NCI-H2107 treated with DMSO at 0.1 percent for 48 hours (cell line): ENCODE measurements around the gene TXNL4B.

Experiments used
- DNase-seq: peaks from one replicate; lab custom pipeline; 2025; ENCODE audit not compliant: unreplicated experiment; lab: John Stamatoyannopoulos, UW

TXNL4B gene

DNA sequence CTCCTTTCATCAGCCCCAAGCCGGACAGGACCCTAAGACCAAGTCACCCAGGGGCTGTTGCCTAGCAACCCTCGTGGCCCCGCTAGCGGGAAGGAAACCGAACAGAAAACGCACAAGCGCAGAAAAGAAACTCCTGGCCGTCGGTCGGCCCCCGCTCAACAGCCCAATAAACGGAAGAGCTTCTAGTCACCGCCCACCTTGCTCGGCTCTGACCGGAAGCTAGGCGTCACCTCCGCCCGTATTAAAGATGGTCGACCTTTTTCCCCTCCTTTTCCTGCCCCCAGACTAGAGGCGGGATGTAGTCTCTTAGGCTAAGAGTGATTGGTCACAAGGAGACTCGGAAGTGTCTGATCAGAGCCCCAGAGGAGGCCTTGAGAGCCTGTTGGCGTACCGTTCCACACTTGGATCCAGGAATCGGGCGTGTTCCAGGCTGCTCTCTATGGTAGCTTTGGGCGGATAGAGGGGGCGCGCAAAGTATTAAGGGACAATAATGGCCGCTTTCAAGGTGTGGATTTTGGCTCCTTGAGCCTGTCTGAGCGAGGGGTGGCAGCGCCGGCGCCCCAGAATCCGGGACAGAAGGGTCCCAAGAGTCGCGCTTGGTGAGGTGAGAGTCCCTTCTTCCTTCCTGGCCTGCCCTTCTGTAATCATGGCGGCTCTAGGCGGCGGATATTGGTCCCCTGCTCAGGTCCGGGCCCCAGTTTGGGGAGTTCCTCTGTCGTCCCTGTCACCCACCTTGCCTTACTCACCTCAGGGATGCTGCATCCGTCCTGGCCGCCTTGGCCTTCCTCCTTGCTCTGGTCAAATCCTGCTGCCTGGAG, at the start of gene TXNL4B, which contains the start of gene DHX38:
TXNL4B (minus strand) TSS at position 173 of the 818 bp plus-strand sequence. CDS start 2,871 bp downstream, outside the sequence.
DHX38 (plus strand) TSS at position 400 of the 818 bp plus-strand sequence. CDS start 2,311 bp downstream, outside the sequence.
- peak; percentile 98 for DNase-seq

DNA sequence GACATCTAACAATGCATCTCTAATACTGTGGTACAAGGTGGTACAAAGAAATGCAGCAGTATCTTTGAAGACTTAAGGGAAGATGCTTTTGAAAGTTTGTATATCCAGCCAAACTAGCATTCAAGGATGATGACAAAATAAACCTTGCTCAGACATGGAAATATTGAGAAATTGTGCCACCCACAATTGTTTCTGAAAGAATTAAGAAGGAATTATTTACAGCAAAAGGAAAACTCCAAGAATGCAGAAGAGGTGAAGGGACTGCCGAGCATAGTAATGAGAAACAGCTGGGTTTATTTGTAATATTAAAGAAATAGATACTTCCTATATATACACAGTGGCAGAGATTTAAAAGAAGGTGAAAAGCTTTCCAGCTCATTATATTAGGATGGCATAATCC, 49.1 kb upstream of the TXNL4B start:
- no peak for DNase-seq

DNA sequence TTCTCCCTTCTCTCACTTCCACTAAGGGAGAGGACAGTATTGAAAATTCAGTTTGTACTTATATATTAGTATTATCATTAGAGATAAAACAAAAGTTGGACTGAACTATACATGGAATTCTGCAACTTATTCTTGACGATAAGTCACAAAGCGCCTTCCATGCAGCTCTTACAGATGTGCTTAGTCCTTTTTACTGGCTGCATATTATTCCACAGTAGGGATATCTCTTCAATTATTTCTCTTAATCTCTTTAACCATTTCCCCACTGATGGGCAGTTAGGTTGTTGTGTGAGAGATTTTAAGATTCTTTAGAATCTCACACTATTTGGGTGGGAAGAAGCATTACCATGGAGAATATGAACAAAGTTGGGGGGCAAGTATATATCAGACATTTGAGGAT, 46.5 kb upstream of the TXNL4B start:
- DNase-seq = no peak

DNA sequence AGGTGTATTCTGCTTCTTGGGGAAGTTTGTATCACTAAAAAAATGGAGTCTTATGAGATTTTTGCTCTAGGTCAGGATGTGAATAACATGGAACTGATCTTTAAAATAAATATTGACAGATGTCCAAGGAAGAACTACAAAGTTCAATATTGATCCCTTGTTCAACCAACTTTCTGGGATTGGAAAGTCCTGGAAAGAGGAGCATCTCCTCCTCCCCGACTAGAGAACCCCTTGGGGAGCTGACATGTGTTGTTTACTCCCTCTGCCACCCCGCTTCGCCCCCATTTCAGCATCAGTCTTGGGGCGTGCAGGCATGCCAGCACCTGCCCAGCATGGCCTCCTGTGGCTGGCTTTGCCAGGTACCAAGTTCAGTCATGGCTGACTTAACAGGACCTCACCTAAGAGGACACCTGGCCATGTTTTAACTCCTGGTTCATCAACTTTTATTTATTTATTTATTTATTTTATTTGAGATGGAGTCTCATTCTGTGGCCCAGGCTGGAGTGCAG, 44.7 kb upstream of the TXNL4B start:
- DNase-seq = no peak

DNA sequence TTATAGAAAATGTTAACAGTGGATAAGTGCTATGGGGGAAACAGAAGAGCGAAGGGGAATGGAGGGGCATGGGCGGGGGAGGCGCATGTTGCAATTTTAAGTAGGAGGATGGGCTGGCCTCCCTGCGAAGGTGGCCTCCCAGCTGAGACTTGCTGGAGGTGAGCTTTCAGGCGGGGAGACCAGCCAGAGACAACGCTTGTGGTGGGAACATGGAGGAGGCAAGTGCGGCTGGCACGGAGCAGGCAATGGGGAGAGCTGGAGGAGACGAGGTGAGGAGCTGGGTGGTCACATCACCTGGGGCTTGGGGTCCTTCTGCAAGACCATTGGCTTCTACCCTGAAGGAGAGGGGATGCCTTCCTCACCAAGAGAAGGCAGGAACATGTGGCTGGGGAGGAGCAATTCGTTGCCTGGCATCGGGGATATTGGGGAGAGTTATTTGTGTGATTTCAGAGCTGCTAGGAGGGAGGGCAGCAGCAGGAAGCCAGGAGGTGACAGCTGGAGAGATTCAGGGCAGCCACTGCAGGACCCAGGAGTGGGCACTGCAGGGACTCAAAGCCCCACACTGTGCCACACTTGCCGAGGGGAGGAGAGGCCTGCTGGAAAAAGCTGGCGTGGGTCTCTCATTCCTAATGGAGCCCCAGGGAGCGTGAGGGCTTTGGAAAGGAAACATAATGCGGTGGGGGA, 44.1 kb upstream of the TXNL4B start:
- no peak for DNase-seq

DNA sequence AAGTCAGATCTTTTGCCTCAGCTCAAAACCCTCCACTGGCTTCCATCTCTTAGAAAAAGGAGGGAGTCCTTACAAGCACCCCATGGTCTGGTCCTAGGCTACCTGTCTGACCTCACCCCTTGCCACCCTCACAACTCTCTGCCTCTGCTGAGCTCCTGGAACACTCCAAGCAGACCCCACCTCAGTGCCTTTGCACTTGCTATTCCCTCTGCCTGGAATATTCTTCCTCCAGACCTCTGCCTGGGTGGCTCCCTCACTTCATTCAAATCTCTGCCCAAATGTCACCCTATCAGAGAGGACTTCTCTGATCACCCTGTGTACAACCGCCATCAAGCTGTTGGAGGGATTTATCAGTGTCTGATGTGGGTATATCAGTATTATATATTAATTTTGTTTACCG, 41.1 kb upstream of the TXNL4B start:
- no peak for DNase-seq

DNA sequence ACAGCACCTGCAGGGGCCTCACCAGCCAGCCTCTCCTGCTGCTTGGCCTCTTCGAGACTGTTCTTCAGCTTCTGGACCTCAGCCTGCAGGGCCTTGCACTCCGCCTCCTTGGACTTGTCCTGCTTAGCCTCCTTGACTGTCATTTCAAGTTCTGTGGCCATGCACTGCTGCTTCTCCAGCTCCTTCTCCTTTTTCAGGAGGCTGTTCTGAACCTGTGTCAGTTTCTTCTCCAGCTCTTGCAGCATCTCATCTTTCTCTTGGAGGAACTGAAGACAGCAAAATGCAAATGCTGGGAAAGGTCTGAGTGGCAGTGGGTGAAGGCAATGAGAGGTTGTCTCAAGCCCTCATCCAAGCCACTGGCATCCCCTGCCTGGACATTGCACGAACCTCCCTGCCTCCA, 39.3 kb upstream of the TXNL4B start:
- no peak for DNase-seq

DNA sequence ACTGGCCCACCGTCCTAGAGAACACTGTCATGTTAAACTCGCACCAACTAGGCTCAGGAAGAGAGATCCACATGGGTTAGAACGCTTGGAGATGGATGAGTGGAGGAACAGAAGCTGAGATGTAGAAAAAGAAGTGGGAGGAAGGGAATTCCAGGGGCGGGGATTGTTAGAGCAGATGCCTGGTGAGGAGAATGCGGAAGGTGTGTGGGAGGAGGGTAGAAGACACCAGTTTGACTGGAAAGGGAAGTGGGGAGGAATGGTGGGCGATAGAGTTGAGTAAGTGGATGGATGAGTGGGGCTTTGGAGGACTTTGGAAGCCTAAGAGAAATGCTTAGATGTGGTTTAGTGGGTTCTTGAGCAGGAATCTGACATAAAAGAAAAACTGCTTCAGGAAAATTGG, 37.6 kb upstream of the TXNL4B start:
- no peak for DNase-seq

DNA sequence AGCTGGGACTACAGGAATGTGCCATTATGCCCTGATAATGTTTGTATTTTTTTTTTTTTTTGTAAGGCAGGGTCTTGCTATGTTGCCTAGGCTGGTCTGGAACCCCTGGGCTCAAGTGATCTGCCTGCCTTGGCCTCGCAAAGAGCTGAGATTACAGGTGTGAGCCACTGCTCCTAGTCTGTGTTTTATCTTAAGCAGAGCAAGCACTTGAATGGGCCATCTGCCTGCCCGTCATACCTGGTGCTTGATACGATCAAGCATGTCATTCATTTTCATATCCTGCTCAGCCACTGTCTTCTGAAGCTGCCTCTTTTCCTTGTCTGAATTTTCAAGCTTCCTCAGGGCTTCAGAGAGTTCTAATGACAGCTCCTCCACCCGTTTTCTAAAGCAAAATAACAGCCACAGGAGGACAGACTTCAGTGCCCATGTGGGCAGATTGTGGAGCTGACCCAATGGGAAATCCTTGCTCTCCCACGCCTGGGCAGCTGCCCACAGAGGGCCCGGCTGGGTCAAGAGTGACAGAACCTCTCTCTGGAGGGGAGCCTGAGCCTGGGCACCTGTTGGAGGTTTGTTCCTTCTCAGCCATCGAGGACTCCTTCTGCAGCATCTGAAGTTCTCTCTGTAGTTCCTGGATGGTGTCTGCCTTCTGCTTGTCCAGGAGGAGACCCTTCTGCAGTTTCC, 36.7 kb upstream of the TXNL4B start:
- DNase-seq = no peak

DNA sequence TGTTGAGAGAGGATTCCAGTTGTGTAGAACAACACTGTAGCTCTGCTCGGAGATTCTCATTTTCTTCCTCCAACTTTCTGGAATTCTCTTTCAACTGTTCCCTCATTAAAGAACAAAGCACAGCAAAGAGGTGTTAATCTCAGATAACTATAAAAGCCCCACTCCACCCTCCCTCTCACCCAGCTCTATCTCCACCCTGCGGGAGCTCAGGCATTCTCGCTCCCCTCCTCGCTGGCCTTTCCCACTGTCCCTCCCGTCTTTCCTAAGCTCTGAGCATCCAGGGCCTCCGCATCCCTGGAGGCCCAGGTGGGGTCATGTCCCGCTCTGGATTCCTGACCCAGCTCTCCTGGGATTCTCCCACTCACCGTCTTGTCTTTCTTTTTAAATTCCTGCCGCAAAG, 35.3 kb upstream of the TXNL4B start:
- DNase-seq = no peak

DNA sequence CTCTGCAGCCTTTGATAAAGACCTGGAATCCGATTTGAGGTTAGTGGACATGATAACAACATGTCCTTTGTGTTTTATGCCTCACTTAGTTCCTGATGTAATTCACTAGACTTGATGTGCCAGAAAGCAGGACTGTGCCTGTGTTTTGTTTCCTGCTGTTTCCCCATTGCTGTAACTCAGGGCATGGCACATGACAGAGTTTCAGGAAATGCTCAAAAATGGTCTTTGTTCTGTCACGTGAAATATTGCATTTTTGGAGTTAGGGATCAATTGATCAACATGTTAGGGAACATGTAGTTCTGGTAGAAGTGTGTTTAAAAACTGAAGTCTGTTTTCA, 33.0 kb upstream of the TXNL4B start:
- DNase-seq = no peak

DNA sequence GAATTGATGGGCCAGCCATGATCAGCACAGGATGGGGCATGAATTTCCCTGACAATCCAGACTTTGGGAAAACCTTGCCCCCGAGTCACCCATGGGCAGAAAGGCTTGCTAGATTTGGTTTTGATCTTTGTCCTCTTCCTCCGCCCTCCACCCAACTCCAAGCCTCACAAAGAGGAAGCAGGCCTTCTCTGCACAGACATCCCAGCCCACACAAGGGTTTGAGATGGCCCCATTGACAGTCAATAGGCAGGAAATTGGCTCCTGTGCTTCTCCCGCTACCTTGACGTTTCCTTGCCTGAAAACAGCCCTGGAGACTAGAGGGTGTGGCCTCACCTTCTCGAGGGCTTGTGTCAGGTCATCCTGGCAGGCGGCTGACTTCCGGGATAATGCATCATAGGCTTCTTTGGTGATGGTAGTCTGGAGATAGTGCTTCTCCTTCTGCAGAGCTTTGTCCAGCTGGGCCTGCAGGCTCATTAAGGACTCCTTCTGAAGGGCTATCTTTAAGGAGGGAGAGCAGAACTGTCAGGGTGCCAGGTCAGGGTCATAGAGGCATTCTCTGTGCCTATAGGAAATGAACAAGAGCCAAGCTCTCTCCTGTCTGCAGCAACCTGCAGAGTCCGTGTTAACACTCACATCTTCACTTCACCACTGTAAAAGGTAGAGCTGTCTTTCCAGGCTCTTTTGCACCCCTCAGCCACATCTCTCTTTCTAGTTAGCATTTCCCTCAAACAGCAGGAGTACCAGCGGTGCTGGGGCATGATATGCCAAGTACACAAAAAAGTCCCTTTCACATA, 32.4 kb upstream of the TXNL4B start:
- no peak for DNase-seq

DNA sequence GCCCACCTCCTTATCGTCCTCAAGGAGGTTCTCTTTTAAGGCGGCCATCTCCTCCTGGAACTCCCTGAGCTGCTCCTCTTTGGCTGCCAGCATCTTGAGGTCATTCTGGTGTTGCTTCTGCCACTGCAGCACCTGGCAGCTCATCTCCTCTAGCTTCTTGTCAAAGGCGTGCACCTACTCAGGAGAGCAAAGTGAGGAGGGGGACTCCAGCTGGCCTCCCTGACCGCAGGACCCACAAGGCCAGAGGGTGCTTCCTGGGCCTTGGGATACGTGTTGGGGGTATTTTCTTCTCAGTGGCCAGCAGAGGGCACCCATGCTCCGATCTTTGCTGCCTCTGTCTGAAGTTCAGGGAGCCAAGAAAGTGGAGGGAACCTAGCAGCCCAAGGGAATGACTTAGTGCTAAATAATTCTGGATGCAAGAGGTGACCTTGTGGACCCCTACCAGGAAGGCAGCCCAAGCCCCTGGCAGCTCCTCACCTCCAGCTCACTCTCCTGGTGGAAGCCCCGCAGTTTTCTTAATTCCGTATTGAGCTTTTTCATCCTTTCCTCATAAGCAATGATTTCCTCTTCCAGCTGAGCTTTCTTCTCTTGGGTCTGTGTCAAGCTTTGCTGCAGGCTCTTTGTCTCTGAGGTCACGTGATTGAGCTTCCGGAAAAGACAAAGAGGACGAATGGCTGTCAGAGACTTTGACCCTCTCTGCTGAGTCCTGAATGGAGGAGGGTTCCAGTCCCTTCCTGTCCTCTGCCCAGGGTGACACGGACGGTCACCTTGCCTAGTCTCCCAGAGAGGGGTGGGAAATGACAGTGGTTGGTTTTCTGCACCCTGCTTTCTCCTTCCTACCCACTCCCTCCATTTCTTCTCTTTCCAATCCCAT, 31.6 kb upstream of the TXNL4B start:
- DNase-seq = peak; percentile 72

DNA sequence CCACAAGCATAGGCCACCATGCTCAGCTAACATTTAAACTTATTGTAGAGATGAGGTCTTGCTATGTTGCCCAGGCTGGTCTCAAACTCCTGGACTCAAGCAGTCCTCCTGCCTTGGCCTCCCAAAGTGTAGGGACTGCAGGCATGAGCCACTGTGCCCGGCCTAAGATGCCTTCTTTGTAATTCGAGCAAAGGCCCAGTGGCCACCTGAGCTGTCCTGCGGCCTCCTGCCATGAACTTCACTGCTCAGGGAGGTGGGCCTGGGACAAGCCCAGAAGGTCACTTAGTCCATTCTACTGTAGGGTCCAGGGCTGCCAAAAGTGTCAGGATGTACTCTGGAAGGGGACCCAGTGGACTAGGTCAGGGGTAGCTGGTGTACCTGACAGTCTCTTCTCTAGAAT, 30.7 kb upstream of the TXNL4B start:
- DNase-seq = no peak

DNA sequence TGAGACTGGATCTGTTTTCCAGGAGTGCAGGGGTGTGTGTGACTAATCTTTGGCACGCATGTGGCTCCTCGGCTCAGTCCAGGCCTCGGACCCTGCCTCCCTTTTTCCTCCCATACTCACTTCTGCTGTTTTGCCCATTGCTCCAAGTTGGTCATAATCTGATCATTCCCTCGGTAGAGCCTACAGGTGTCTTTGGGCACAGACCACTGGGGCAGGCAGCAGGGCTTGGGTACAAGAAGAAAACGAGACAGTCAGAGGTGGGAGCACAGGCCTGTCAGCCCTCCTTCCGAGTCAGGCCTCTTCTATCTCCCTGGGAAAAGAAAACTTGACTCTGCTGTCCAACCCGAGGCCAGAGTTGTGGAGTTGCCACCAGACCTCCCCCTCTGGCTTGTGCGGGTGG, 30.0 kb upstream of the TXNL4B start:
- DNase-seq = no peak

DNA sequence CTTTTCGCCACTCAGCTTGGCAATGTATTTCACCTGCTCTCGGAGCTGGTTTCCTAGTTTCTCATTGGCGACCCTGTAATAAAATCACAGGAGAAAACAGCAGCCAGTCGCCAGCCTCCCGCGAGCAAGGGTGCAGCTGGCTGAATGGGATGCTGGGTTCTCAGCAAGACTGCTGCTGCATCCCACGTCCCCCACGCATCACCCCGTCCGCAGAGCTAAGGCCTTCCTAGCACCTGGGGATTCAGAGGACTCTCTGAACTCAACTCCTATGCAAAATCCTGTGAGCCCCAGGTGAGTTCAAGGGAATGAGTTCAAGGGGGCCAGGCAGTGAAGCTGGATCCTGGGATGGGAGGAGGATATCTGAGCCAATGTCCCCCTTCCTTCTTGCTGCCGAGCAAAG, 29.5 kb upstream of the TXNL4B start:
- no peak for DNase-seq

DNA sequence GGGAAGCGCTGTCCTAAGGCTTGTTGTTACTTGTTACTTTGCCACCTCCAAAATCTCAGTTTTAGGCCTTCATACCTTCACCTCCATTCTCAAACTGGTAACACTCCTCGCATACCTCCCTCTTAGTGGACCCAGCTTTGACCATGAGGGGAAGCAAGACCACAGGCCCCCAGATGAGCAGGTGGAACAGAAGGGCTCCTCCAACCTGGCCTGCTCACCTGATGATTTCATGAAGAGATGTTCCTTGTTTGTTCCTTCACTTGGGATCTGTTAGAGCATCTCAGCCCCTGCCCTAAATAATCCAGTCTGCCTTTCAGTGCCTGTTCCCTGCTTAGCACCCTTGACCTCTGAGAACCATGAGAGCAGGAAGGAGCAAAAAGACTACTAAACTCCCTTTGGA, 28.9 kb upstream of the TXNL4B start:
- no peak for DNase-seq

DNA sequence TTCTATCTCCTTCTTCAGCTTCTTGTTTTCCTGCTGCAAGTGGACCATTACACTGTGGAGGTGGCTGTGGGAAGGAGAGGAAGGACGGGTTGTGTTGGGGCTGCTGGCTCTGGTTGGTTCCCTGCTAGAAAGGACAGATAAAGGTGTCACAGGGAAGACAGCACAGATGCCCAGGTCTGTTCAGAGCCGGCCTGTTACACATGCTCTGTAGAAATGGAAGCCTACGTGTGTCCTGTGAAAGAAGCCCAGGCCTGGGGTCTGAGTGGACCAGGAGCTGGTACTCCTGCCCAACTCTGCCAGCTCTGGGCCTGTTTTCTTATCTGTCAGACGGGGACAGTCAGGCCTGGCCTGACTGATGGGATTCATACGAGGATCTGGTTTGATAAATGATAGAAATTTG, 26.6 kb upstream of the TXNL4B start:
- DNase-seq = no peak

DNA sequence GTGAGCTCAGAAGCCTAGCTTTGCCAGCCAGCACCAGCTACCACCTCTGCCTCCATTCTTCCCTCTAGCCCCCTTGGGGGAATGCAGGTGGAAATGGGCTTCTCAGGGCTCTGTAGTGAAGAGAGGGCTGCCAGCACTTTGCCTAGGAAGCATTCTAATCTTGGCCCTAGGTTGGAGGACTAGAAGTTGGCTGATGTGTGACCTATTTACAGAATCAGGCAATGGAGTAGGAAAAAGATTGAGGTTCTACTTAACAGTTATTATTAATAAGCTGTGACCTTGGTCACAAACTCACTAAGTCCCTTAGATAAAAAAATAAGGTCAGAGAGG, 20.2 kb upstream of the TXNL4B start:
- DNase-seq = no peak

DNA sequence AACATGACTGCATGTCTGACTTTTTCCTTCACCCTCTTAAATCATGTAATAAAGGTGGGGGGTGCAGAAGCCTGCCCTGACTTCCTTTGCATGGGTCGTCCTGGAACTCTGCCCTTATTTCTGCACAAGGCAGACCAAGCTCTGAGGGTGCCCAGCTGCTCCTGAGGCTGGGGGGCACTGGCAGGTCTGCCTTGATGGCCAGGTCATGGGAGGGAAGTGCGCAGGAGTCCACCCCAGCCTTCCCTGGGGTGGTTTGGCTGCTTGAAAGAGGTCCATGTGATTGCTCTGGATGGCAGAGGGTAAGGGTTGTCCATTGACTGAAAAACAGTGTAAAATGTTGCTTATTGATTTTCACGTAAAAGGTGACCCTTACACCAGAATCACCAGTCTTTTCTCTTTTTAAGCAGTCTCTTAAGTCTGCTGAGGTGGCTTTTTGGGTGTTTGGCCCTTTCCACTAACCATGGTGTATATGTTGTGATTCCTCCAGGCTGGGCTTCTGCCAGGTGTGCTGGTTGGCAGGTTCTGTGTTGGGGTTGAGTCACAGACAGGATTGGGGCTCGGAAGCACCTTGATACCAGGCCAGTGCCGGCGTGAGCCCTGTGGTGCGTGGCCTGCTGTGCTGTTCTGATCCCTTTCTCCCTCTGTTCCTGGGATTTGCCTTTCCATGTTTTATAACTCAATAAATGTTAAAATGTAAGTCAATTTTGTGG, 19.6 kb upstream of the TXNL4B start:
- DNase-seq = no peak
